ENCODE results near the gene THSD4. TPM values are rescaled to one million over a fixed set of nuclear protein-coding genes. Genes with fewer than 3 reads are reported as not detected.

THSD4 gene
- total RNA-seq, 6 donors from 2014 or later, result 16.8 to 39.7 (median 21.7) TPM

DNA sequence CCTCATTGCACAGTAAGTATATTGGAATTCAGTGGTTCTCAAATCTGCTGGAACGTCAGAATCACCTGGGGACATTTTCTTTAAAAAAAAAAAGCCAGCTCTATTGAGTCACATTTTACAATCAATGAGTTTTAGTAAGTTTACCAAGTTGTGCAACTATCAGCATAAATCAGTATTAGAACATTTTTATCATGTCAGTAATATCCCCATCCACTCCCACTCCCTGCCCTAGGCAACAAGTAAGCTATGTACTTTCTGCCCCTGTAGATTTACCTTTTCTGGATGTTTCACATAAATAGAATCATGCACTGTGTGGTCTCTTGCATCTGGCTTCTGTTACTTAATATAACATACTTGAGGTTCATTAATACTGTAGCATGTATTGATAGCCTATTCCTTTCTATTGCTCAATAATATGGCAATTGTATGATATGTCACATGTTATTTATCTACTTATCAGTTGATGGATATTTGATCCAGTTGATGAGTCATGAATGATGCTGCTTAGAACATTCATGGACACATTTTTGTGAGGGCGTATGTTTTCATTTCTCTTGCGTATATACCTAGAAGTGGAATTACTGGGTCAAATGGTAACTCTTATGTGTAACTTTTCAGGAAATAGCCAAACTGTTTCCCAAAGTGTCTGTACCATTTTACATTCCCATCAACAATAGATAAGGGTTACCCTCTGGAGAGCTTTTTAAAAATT is 180.5 kb downstream of the THSD4 start:
- no peak overlapping the region for H3K4me3 ChIP-seq
- peak overlapping the region in 3 of 4 donors; percentile 2 to 55 (median 33) for H3K27ac ChIP-seq
- TF ChIP-seq EP300 (IDR thresholded peaks at IDR 0.05), result no peak
- TF ChIP-seq POLR2A (IDR thresholded peaks at IDR 0.05), result no peak
- TF ChIP-seq, protein P1, sequence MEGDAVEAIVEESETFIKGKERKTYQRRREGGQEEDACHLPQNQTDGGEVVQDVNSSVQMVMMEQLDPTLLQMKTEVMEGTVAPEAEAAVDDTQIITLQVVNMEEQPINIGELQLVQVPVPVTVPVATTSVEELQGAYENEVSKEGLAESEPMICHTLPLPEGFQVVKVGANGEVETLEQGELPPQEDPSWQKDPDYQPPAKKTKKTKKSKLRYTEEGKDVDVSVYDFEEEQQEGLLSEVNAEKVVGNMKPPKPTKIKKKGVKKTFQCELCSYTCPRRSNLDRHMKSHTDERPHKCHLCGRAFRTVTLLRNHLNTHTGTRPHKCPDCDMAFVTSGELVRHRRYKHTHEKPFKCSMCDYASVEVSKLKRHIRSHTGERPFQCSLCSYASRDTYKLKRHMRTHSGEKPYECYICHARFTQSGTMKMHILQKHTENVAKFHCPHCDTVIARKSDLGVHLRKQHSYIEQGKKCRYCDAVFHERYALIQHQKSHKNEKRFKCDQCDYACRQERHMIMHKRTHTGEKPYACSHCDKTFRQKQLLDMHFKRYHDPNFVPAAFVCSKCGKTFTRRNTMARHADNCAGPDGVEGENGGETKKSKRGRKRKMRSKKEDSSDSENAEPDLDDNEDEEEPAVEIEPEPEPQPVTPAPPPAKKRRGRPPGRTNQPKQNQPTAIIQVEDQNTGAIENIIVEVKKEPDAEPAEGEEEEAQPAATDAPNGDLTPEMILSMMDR (IDR thresholded peaks at IDR 0.05), result no peak
- TF ChIP-seq POLR2AphosphoS5 (IDR thresholded peaks at IDR 0.05), result no peak
- H3K9me3 ChIP-seq, result no peaks in the 10 kb centered on the region
- DNase-seq (no peak), ATAC-seq (ENCODE audit: low FRiP score in 2 of 2) (peak in 1 of 2 donors; percentile 57)
- WGBS, 2 donors, result 50 to 51% methylated on average over 3 of the region's 3 CpGs
- H3K4me1 ChIP-seq, result peaks cover 0 to 13% (median 0%) of the 10 kb centered on the region in 4 donors
- no peaks in the 10 kb centered on the region for H3K36me3 ChIP-seq
- H3K27me3 ChIP-seq, result no peaks in the 10 kb centered on the region

DNA sequence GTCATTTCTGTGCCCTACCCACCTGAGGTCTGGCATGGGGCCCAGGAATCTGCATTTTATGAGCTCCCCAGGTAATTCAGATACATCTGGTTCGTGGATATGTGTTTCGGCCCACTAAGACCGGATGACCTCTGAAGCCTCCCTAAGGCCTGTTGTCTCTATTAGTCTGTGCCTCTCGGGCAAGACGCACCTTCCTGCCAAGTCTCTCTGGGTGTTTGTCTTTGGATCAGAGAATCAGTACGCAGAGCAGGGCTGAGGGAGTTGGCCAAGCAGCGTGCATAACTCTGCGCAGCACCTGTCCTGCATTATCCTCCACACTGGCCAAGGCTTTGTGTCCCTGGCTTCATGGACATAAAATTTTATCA is 181.0 kb downstream of the THSD4 start:
- H3K27me3 ChIP-seq, result no peaks in the 10 kb centered on the region
- H3K4me3 ChIP-seq, result no peak overlapping the region
- peaks cover 0 to 13% (median 0%) of the 10 kb centered on the region in 4 donors for H3K4me1 ChIP-seq
- no peak for DNase-seq
- 94 to 95% methylated on average over 8 of the region's 8 CpGs for WGBS, 2 donors
- ATAC-seq (ENCODE audit: low FRiP score in 2 of 2), result no peak
- TF ChIP-seq POLR2AphosphoS5 (IDR thresholded peaks at IDR 0.05) (no peak), EP300 (IDR thresholded peaks at IDR 0.05) (no peak), POLR2A (IDR thresholded peaks at IDR 0.05) (no peak)
- TF ChIP-seq, protein P1 (IDR thresholded peaks at IDR 0.05), result no peak
- no peaks in the 10 kb centered on the region for H3K36me3 ChIP-seq
- H3K9me3 ChIP-seq, result no peaks in the 10 kb centered on the region
- H3K27ac ChIP-seq, result peak overlapping the region in 1 of 4 donors; percentile 55

DNA sequence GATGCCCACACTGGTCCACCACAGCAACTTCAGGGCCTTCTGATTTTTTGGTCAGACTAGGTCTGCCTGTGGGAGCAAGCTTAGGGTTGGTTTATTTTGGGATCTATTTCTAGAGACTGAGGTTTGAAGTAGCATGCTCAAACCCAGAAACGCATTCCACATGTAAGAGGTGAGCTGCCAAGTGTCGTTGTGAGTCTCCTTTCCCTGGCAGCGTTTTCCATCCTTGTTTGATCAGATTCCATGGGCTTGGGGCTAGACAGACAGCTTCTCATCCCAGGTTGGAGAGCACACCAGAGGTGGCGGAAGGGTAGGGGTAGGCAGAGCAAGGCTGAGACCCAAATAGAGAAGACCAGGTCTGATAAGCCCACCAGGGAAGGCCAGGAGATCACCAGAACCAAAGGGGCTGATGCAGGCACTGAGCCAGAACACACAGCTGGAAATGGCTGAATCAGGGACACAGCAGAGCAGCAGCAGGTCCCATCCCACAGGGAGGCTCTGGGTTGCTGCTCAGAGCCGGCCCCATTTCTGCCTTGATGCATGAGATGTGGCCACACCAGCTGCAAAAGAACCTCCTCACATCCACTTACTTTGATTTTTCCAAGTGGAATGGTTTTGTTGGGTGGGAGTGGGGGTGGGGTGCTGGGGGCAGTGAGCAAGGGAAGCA is 186.8 kb downstream of the THSD4 start:
- ATAC-seq (ENCODE audit: low FRiP score in 2 of 2), result no peak
- no peaks in the 10 kb centered on the region for H3K9me3 ChIP-seq
- H3K36me3 ChIP-seq, result no peaks in the 10 kb centered on the region
- DNase-seq, result no peak
- no peak overlapping the region for H3K27ac ChIP-seq
- 68 to 77% methylated on average over 4 to 5 of the region's 5 CpGs for WGBS, 2 donors
- no peaks in the 10 kb centered on the region for H3K27me3 ChIP-seq
- H3K4me1 ChIP-seq, result peaks cover 0 to 16% (median 7%) of the 10 kb centered on the region in 4 donors
- no peak overlapping the region for H3K4me3 ChIP-seq
- TF ChIP-seq, protein P1 (IDR thresholded peaks at IDR 0.05), result no peak
- TF ChIP-seq EP300 (IDR thresholded peaks at IDR 0.05) (no peak), POLR2A (IDR thresholded peaks at IDR 0.05) (no peak)

DNA sequence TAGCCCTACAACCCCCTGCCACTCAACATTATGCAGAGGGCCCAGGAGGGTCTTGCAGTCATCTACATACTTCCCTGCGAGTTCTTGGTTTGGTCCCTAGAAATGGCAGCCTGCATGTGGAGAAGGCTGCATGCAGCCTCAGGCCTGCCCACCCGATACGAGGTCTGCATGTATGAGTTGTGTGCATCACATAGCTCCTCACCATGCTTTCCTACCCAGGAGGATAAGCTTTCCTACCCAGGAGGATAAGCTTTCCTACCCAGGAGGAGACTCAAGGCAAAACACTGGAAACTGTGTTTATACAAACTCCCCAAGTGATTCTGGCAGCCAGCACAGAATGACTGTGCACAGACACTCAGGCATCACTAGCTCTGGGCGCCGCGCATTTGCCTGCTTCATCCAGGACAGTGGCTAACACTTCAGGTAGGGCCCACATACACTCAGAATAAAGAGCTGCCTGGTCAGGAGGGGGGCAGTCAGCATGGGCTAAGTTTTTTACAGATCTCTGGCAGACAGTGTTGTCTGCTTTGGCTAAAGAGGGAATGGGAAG is 187.7 kb downstream of the THSD4 start:
- Histone ChIP-seq H3K27ac (no peak overlapping the region), H3K4me1 (peaks cover 0 to 16% (median 7%) of the 10 kb centered on the region in 4 donors), H3K4me3 (no peak overlapping the region), H3K27me3 (no peaks in the 10 kb centered on the region), H3K9me3 (no peaks in the 10 kb centered on the region), H3K36me3 (no peaks in the 10 kb centered on the region)
- ATAC-seq (ENCODE audit: low FRiP score in 2 of 2) (no peak), DNase-seq (no peak)
- WGBS, 2 donors, result 88% methylated on average over 6 of the region's 6 CpGs
- TF ChIP-seq, protein P1 (IDR thresholded peaks at IDR 0.05), result no peak
- TF ChIP-seq POLR2A (IDR thresholded peaks at IDR 0.05), result no peak
- TF ChIP-seq EP300 (IDR thresholded peaks at IDR 0.05), result no peak
- no peak for TF ChIP-seq POLR2AphosphoS5 (IDR thresholded peaks at IDR 0.05)

Data from upper lobe of left lung (tissue), 6 donors.